ENCODE measurements around the gene SLC8B1.

DNA sequence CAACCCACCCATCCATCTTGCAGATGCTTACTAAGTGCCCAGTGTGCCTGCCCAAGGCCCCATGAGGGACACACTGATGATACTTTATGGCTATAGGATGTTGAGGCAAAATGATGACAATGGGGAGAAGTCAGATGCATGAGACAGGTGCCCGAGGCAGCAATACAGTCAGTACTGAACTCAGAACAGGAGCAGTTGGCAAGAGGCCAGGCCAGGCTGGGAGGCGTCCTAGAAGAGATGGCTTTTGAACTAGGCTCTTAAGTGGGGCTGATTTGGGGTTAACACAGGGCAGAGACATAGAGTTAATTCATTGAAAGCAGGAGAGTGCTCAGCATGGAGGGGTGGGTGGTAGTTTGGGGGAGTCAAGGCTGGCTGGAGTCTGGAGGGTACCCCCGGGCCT lies 39.1 kb upstream of the SLC8B1 start:
- TF ChIP-seq MYC (IDR thresholded peaks at IDR 0.05; ENCODE audit: low read depth, low read length) (no peak), POLR2A (IDR thresholded peaks at IDR 0.05; ENCODE audit: extremely low read depth, insufficient read length) (no peak), MAX (IDR thresholded peaks at IDR 0.05; ENCODE audit: low read depth, low read length) (no peak)
- TF ChIP-seq, protein P1, sequence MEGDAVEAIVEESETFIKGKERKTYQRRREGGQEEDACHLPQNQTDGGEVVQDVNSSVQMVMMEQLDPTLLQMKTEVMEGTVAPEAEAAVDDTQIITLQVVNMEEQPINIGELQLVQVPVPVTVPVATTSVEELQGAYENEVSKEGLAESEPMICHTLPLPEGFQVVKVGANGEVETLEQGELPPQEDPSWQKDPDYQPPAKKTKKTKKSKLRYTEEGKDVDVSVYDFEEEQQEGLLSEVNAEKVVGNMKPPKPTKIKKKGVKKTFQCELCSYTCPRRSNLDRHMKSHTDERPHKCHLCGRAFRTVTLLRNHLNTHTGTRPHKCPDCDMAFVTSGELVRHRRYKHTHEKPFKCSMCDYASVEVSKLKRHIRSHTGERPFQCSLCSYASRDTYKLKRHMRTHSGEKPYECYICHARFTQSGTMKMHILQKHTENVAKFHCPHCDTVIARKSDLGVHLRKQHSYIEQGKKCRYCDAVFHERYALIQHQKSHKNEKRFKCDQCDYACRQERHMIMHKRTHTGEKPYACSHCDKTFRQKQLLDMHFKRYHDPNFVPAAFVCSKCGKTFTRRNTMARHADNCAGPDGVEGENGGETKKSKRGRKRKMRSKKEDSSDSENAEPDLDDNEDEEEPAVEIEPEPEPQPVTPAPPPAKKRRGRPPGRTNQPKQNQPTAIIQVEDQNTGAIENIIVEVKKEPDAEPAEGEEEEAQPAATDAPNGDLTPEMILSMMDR (IDR thresholded peaks at IDR 0.05; ENCODE audit: low read depth, low read length): no peak
